HEK293 (cell line): ENCODE measurements around the gene NCOA6.

ENCODE experiments used
- AEBP2 ChIP-seq: fragments of 450-650 bp; formaldehyde crosslinking; IDR thresholded peaks from 2 replicates; pipeline ENCODE4 v1.5.1; 2016; ENCODE audit warnings: missing biosample characterization, missing genetic modification characterization, borderline replicate concordance
- GLIS2 ChIP-seq: fragments of 450-650 bp; formaldehyde crosslinking; IDR thresholded peaks from 2 replicates; pipeline ENCODE4 v1.5.1; 2016; ENCODE audit warnings: missing biosample characterization, missing genetic modification characterization
- HIC1 ChIP-seq: fragments of 450-650 bp; formaldehyde crosslinking; IDR thresholded peaks from 2 replicates; pipeline ENCODE4 v1.5.1; 2016; ENCODE audit warnings: missing biosample characterization, missing genetic modification characterization
- PATZ1 ChIP-seq: fragments of 450-650 bp; formaldehyde crosslinking; IDR thresholded peaks from 2 replicates; pipeline ENCODE4 v1.5.1; 2016; ENCODE audit warnings: missing biosample characterization, missing genetic modification characterization
- PBX3 ChIP-seq: sonication (generic); formaldehyde crosslinking; IDR thresholded peaks from 2 replicates; pipeline ENCODE4 v1.8.1; 2022; ENCODE audit warnings: mild to moderate bottlenecking, moderate library complexity, missing genetic modification reagents
- PRDM6 ChIP-seq: fragments of 450-650 bp; formaldehyde crosslinking; IDR thresholded peaks from 2 replicates; pipeline ENCODE4 v1.5.1; 2017; ENCODE audit warnings: missing biosample characterization, missing genetic modification characterization
- SP2 ChIP-seq: fragments of 450-650 bp; formaldehyde crosslinking; IDR thresholded peaks from 2 replicates; pipeline ENCODE4 v1.5.1; 2016; ENCODE audit warnings: missing biosample characterization, missing genetic modification characterization
- ZBTB17 ChIP-seq: fragments of 450-650 bp; formaldehyde crosslinking; IDR thresholded peaks from 2 replicates; pipeline ENCODE4 v1.5.1; 2016; ENCODE audit warnings: missing biosample characterization, missing genetic modification characterization
- ZBTB8A ChIP-seq: fragments of 450-650 bp; formaldehyde crosslinking; IDR thresholded peaks from 2 replicates; pipeline ENCODE4 v1.5.1; 2016; ENCODE audit warnings: missing biosample characterization, missing genetic modification characterization
- ZEB2 ChIP-seq: fragments of 450-650 bp; formaldehyde crosslinking; IDR thresholded peaks from 2 replicates; pipeline ENCODE4 v1.5.1; 2016; ENCODE audit warnings: missing biosample characterization, missing genetic modification characterization
- ZNF133 ChIP-seq: fragments of 450-650 bp; formaldehyde crosslinking; IDR thresholded peaks from 2 replicates; pipeline ENCODE4 v1.5.1; 2016; ENCODE audit warnings: missing biosample characterization, missing genetic modification characterization
- ZNF169 ChIP-seq: fragments of 450-650 bp; formaldehyde crosslinking; IDR thresholded peaks from 2 replicates; pipeline ENCODE4 v1.5.1; 2016; ENCODE audit warnings: missing biosample characterization, missing genetic modification characterization
- ZNF184 ChIP-seq: fragments of 450-650 bp; IDR thresholded peaks from 2 replicates; pipeline ENCODE4 v1.5.1; 2018; ENCODE audit warnings: missing biosample characterization, mild to moderate bottlenecking, missing genetic modification characterization
- ZNF23 ChIP-seq: fragments of 450-650 bp; formaldehyde crosslinking; IDR thresholded peaks from 2 replicates; pipeline ENCODE4 v1.5.1; 2016; ENCODE audit warnings: missing biosample characterization, missing genetic modification characterization, borderline replicate concordance
- ZNF350 ChIP-seq: fragments of 450-650 bp; formaldehyde crosslinking; IDR thresholded peaks from 2 replicates; pipeline ENCODE4 v1.5.0; 2017; ENCODE audit warnings: missing biosample characterization, mild to moderate bottlenecking, missing genetic modification characterization
- ZNF433 ChIP-seq: fragments of 450-650 bp; formaldehyde crosslinking; IDR thresholded peaks from 2 replicates; pipeline ENCODE4 v1.5.1; 2016; ENCODE audit warnings: missing biosample characterization, missing genetic modification characterization, low read depth
- ZNF449 ChIP-seq: fragments of 450-650 bp; formaldehyde crosslinking; IDR thresholded peaks from 2 replicates; pipeline ENCODE4 v1.5.1; 2017; ENCODE audit warnings: missing biosample characterization, mild to moderate bottlenecking, missing genetic modification characterization, moderate library complexity
- ZNF513 ChIP-seq: fragments of 450-650 bp; IDR thresholded peaks from 2 replicates; pipeline ENCODE4 v1.5.1; 2018; ENCODE audit warnings: missing biosample characterization, missing genetic modification characterization
- ZNF530 ChIP-seq: fragments of 450-650 bp; formaldehyde crosslinking; IDR thresholded peaks from 2 replicates; pipeline ENCODE4 v1.5.1; 2016; ENCODE audit warnings: low read depth, missing biosample characterization, missing genetic modification characterization
- ZNF600 ChIP-seq: fragments of 450-650 bp; formaldehyde crosslinking; IDR thresholded peaks from 2 replicates; pipeline ENCODE4 v1.5.1; 2016; ENCODE audit warnings: missing biosample characterization, missing genetic modification characterization
- ZNF639 ChIP-seq: fragments of 450-650 bp; formaldehyde crosslinking; IDR thresholded peaks from 2 replicates; pipeline ENCODE4 v1.5.1; 2016; ENCODE audit warnings: missing biosample characterization, missing genetic modification characterization
- ZNF660 ChIP-seq: fragments of 450-650 bp; IDR thresholded peaks from 2 replicates; pipeline ENCODE4 v1.5.1; 2018; ENCODE audit warnings: missing biosample characterization, mild to moderate bottlenecking, missing genetic modification characterization
- ZNF837 ChIP-seq: fragments of 450-650 bp; formaldehyde crosslinking; IDR thresholded peaks from 2 replicates; pipeline ENCODE4 v1.5.1; 2016; ENCODE audit warnings: missing biosample characterization, missing genetic modification characterization

NCOA6 gene

GRCh38 chr20:34709831-34710567 lies 115.5 kb downstream of the NCOA6 start (continued):
- TF ChIP-seq PATZ1 (tag by site-specific recombination) (peak; percentile 85), ZNF184 (tag by site-specific recombination) (no peak), ZBTB8A (tag by site-specific recombination) (peak; percentile 62; the same call in 1 of the 2 replicates), ZNF350 (tag by site-specific recombination) (no peak), ZNF837 (tag by site-specific recombination) (no peak), ZNF449 (tag by site-specific recombination) (no peak), ZBTB17 (tag by site-specific recombination) (no peak; the same call in 1 of the 2 replicates), GLIS2 (tag by site-specific recombination) (no peak), PRDM6 (no peak), ZEB2 (tag by site-specific recombination) (no peak), ZNF660 (tag by site-specific recombination) (peak; percentile 59; the same call in 1 of the 2 replicates), ZNF530 (tag by site-specific recombination) (no peak), ZNF433 (tag by site-specific recombination) (no peak), PBX3 (CRISPR knock-in tag) (no peak), ZNF513 (tag by site-specific recombination) (no peak), ZNF133 (no peak), ZNF169 (tag by site-specific recombination) (no peak), ZNF639 (tag by site-specific recombination) (0 out of 2 replicates have a peak, but pooled peaks have one; percentile 26), HIC1 (tag by site-specific recombination) (peak; percentile 69), SP2 (tag by site-specific recombination) (no peak), AEBP2 (tag by site-specific recombination) (no peak), ZNF23 (tag by site-specific recombination) (no peak), ZNF600 (peak; percentile 75)
